GM19468 (cell line): ENCODE measurements around the gene ABHD10.

Source experiments
- ATAC-seq: cut with Tn5 transposase; IDR thresholded peaks from one replicate; pipeline ENCODE4 v1.9.1; 2021; ENCODE audit warnings: mild to moderate bottlenecking, moderate library complexity, moderate number of reproducible peaks; ENCODE audit not compliant: unreplicated experiment; ENCODE audit errors: extremely low read depth

Gene ABHD10

GRCh38 chr3:111978583-111979433, at the start of gene ABHD10:
ABHD10 (plus strand) TSS chr3:111979026; CDS start chr3:111979062, 36 bp downstream.
- ATAC-seq: peak; percentile 98

GRCh38 chr3:111929484-111929883, 49.3 kb upstream of the ABHD10 start:
- ATAC-seq: no peak

- no peak for ATAC-seq
Measured at GRCh38 chr3:111932946-111933345, 45.9 kb upstream of the ABHD10 start.

- no peak for ATAC-seq
Measured at GRCh38 chr3:111936191-111936841, 42.5 kb upstream of the ABHD10 start.

GRCh38 chr3:111936967-111937366, 41.9 kb upstream of the ABHD10 start:
- no peak for ATAC-seq

GRCh38 chr3:111937871-111938270, 41.0 kb upstream of the ABHD10 start:
- ATAC-seq: no peak

- ATAC-seq: no peak
Measured at GRCh38 chr3:111939873-111940272, 39.0 kb upstream of the ABHD10 start.

- no peak for ATAC-seq
Measured at GRCh38 chr3:111943533-111943932, 35.3 kb upstream of the ABHD10 start.

- ATAC-seq: no peak
Measured at GRCh38 chr3:111944372-111944771, 34.5 kb upstream of the ABHD10 start.

GRCh38 chr3:111947231-111947630, 31.6 kb upstream of the ABHD10 start:
- ATAC-seq: no peak

- no peak for ATAC-seq
Measured at GRCh38 chr3:111948786-111949185, 30.0 kb upstream of the ABHD10 start.

- no peak for ATAC-seq
Measured at GRCh38 chr3:111949712-111950111, 29.1 kb upstream of the ABHD10 start.

- ATAC-seq: no peak
Measured at GRCh38 chr3:111951032-111951431, 27.8 kb upstream of the ABHD10 start.

- ATAC-seq: no peak
Measured at GRCh38 chr3:111952086-111952485, 26.7 kb upstream of the ABHD10 start.

- no peak for ATAC-seq
Measured at GRCh38 chr3:111952866-111953450, 25.9 kb upstream of the ABHD10 start.

GRCh38 chr3:111954228-111954990, 24.4 kb upstream of the ABHD10 start:
- no peak for ATAC-seq

GRCh38 chr3:111955876-111956275, 22.9 kb upstream of the ABHD10 start:
- ATAC-seq: no peak

GRCh38 chr3:111956449-111956848, 22.4 kb upstream of the ABHD10 start:
- no peak for ATAC-seq

- no peak for ATAC-seq
Measured at GRCh38 chr3:111956995-111957734, 21.7 kb upstream of the ABHD10 start.
